GM12878 (cell line): Measurements from ENCODE around the gene SLC22A31.
"Not testable (repeated sequence)": the region's sequence is repeated elsewhere in the genome, so short reads cannot be mapped to it uniquely, and the experiment has no call there.

Experiments used
- TF ChIP-seq, protein P1 (sequence below): IDR thresholded peaks from 2 replicates; pipeline ENCODE4 v1.6.1; 2012; ENCODE audit warnings: mild to moderate bottlenecking, low read depth, low read length
- TF ChIP-seq, protein P2 (sequence below), 3 experiments: IDR thresholded peaks in 2 of 3; conservative IDR thresholded peaks in 1 of 3; 2 replicates each; pipeline ENCODE4 v1.5.1; 2011; ENCODE audit warnings: low read depth in 3 of 3, low read length in 3 of 3, mild to moderate bottlenecking in 3 of 3, control low read depth in 2 of 3, moderate library complexity in 2 of 3, inconsistent platforms in 1 of 3, mixed read lengths in 1 of 3; ENCODE audit not compliant: control insufficient read depth in 2 of 3, insufficient read depth in 1 of 3; ENCODE audit errors: extremely low read depth in 1 of 3

DNA sequence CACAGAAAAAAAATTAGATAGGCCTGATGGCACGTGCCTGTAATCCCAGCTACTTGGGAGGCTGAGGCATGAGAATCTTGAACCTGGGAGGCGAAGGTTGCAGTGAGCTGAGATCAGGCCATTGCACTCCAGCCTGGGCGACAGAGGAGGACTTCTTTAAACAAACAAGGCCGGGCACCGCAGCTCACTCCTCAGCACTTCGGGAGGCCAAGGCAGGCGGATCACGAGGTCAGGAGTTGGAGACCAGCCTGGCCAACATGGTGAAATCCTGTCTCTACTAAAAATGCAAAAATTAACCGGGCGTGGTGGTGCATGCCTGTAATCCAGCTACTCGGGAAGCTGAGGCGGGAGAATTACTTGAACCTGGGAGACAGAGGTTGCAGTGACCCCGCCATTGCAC, 43.9 kb upstream of the SLC22A31 start:
- TF ChIP-seq, protein P1, sequence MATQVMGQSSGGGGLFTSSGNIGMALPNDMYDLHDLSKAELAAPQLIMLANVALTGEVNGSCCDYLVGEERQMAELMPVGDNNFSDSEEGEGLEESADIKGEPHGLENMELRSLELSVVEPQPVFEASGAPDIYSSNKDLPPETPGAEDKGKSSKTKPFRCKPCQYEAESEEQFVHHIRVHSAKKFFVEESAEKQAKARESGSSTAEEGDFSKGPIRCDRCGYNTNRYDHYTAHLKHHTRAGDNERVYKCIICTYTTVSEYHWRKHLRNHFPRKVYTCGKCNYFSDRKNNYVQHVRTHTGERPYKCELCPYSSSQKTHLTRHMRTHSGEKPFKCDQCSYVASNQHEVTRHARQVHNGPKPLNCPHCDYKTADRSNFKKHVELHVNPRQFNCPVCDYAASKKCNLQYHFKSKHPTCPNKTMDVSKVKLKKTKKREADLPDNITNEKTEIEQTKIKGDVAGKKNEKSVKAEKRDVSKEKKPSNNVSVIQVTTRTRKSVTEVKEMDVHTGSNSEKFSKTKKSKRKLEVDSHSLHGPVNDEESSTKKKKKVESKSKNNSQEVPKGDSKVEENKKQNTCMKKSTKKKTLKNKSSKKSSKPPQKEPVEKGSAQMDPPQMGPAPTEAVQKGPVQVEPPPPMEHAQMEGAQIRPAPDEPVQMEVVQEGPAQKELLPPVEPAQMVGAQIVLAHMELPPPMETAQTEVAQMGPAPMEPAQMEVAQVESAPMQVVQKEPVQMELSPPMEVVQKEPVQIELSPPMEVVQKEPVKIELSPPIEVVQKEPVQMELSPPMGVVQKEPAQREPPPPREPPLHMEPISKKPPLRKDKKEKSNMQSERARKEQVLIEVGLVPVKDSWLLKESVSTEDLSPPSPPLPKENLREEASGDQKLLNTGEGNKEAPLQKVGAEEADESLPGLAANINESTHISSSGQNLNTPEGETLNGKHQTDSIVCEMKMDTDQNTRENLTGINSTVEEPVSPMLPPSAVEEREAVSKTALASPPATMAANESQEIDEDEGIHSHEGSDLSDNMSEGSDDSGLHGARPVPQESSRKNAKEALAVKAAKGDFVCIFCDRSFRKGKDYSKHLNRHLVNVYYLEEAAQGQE: not testable (repeated sequence)
- TF ChIP-seq, protein P2, sequence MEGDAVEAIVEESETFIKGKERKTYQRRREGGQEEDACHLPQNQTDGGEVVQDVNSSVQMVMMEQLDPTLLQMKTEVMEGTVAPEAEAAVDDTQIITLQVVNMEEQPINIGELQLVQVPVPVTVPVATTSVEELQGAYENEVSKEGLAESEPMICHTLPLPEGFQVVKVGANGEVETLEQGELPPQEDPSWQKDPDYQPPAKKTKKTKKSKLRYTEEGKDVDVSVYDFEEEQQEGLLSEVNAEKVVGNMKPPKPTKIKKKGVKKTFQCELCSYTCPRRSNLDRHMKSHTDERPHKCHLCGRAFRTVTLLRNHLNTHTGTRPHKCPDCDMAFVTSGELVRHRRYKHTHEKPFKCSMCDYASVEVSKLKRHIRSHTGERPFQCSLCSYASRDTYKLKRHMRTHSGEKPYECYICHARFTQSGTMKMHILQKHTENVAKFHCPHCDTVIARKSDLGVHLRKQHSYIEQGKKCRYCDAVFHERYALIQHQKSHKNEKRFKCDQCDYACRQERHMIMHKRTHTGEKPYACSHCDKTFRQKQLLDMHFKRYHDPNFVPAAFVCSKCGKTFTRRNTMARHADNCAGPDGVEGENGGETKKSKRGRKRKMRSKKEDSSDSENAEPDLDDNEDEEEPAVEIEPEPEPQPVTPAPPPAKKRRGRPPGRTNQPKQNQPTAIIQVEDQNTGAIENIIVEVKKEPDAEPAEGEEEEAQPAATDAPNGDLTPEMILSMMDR (IDR thresholded peaks at IDR 0.05 in 2 of 3, conservative IDR thresholded peaks at IDR 0.05 in 1 of 3; ENCODE audit: control insufficient read depth in 2 of 3, extremely low read depth in 1 of 3, insufficient read depth in 1 of 3, low read depth in 3 of 3, low read length in 3 of 3): not testable (repeated sequence)
